OCI-LY7 (cell line): ENCODE data around the gene REN.

Experiments
- CTCF ChIP-seq: fragments of 200-600 bp; sonication (generic); conservative IDR thresholded peaks from 2 replicates; pipeline ENCODE4 v1.5.1; 2014; ENCODE audit warnings: mild to moderate bottlenecking, antibody characterized with exemption, low read length, moderate library complexity, mixed read lengths
- EZH2phosphoT487 ChIP-seq: fragments of 200-600 bp; sonication (generic); IDR thresholded peaks from 2 replicates; pipeline ENCODE4 v1.6.1; 2018; ENCODE audit warnings: low read depth, borderline replicate concordance, mild to moderate bottlenecking, mixed run types, antibody characterized with exemption, low read length, moderate library complexity, mixed read lengths

GRCh38 chr1:204157962-204158361, 8.2 kb downstream of the REN start:
- no peak for TF ChIP-seq CTCF
- no peak for TF ChIP-seq EZH2phosphoT487
